ENCODE data around the gene XRCC4. TPM values are rescaled to one million over a fixed set of nuclear protein-coding genes. Genes with fewer than 3 reads are reported as not detected.
"Not testable (repeated sequence)": the region's sequence is repeated elsewhere in the genome, so short reads cannot be mapped to it uniquely, and the experiment has no call there.

Gene XRCC4
- total RNA-seq, 1 experiment from 2014 or later = 17.7 TPM

DNA sequence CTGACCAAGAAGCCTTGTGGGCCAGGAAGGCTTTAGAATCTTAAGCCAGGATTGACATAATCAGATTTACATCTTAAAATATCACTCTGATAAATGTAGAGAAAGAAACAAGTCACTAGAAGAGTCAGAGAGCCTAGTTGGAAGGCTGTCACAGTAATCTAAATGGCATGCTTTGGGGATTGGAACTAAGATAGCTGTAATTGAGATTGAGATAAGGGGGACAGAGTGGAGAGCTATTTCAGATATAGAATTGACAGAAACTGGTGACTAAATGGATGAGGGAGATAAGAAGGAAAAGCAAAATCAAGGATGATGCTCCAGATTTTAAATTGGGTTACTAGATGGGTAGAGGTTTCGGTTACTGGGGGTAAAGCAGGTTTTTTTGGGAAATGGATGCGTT lies 100.5 kb downstream of the XRCC4 start:
- no peak for DNase-seq (ENCODE audit: low read depth)

DNA sequence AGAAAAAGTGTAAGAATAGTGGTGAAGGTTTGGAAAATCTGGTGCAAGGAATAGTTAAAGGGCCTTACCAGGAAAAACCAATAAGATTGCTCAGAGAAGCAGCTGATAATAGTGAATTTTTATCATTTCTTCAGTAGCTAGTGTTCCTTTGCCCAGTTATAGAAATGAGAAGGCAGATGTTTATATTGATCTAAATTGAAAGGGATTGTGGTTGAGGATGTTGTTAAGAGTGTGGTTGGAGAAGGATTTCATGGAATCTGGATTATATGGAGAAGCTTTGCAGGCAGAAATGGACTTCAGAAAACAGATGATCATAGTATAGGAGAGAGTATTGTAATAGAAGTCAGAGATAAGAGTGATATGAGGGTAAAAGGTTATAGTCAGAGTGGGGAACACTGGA lies 102.6 kb downstream of the XRCC4 start:
- no peak for DNase-seq (ENCODE audit: low read depth)

- no peak for DNase-seq (ENCODE audit: low read depth)
Observed at GRCh38 chr5:83184534-83184933, 107.2 kb downstream of the XRCC4 start.

- DNase-seq (ENCODE audit: low read depth) = no peak
Observed at GRCh38 chr5:83192947-83193346, 115.6 kb downstream of the XRCC4 start.

- DNase-seq (ENCODE audit: low read depth) = no peak
Observed at GRCh38 chr5:83197326-83197967, 120.1 kb downstream of the XRCC4 start.

GRCh38 chr5:83199126-83199525 lies 121.8 kb downstream of the XRCC4 start:
- DNase-seq (ENCODE audit: low read depth) = no peak

- DNase-seq (ENCODE audit: low read depth) = no peak
Observed at GRCh38 chr5:83204651-83205050, 127.3 kb downstream of the XRCC4 start.

DNA sequence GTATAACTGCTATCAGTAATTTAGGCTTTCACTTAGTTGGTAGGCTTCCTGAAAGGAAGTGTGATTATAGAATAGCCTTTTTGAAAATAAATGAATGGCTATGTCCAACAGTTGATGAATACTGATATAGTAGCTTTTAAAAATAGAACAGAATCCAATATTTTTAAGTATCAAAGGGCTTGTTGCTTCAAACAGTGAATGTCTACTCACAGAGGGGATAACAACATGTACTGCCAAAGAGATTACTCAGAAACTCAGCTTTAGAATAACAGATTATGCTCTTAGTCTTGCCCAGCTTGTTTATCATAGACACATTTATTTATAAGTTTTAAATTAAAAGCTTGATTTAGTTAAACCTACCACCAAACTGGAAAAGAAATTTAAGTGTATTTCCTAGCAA lies 132.6 kb downstream of the XRCC4 start:
- DNase-seq (ENCODE audit: low read depth) = no peak

- DNase-seq (ENCODE audit: low read depth) = no peak
Observed at GRCh38 chr5:83219077-83219476, 141.7 kb downstream of the XRCC4 start.

GRCh38 chr5:83219495-83219894 lies 142.1 kb downstream of the XRCC4 start:
- no peak for DNase-seq (ENCODE audit: low read depth)

GRCh38 chr5:83220331-83220730 lies 143.0 kb downstream of the XRCC4 start:
- no peak for DNase-seq (ENCODE audit: low read depth)

- no peak for DNase-seq (ENCODE audit: low read depth)
Observed at GRCh38 chr5:83222906-83223305, 145.6 kb downstream of the XRCC4 start.

DNA sequence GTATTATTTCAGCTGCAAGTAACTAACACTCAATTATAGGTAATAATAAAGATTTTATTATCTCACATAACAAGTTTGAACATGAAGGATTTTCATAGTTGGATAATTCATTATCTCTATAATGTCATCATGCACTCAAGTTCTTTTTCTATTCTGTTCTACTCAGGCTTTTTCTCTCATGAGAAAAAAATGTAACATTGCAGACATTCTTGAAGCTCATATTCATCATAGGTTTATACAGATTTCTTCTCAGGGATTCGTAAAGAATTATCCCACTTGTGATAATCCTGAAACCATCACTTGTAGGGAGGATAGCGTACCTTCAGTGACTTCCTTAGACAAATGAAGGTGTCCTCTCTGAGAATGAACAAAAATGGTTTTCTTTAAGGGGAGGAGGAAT lies 150.3 kb downstream of the XRCC4 start:
- DNase-seq (ENCODE audit: low read depth) = no peak

DNA sequence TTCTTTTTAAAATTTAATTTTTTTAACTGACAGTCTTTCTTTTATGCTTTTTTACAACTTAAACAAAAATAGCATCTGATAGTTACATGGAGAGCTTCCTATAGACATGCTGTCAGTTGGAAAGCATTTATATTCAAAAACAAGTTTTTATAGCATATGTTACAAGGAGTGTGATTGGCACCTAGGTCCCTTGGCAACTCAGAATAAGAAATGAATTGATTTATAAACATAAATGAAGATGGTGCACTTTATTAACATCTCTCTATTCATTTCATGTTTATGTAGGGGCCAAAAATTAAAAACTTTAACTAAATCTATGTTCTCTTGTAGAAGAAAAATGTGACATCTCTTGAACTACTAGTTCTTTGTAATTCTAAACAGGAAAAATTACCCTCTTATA lies 153.2 kb downstream of the XRCC4 start:
- no peak for DNase-seq (ENCODE audit: low read depth)

- DNase-seq (ENCODE audit: low read depth) = no peak
Observed at GRCh38 chr5:83244516-83244915, 167.2 kb downstream of the XRCC4 start.

DNA sequence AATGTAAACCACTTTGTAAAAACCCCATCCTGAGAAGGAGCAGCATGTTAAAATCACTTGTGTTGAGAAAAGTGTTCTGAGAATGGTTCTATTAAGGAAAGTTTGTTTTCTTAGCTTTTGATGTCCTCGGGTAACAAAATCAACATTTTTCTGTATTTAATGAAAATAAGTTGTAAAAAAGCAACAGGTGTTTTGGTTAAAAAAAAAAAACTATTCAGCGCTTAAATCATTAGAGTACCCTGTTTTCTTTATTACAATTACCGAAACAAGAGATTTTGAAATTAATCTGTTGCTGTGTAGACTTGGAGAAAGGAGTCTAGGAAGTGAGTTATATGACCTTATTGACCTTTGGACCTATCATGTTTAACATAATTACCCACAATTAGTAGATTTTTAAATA lies 167.7 kb downstream of the XRCC4 start:
- no peak for DNase-seq (ENCODE audit: low read depth)

GRCh38 chr5:83246071-83246470 lies 168.7 kb downstream of the XRCC4 start:
- no peak for DNase-seq (ENCODE audit: low read depth)

DNA sequence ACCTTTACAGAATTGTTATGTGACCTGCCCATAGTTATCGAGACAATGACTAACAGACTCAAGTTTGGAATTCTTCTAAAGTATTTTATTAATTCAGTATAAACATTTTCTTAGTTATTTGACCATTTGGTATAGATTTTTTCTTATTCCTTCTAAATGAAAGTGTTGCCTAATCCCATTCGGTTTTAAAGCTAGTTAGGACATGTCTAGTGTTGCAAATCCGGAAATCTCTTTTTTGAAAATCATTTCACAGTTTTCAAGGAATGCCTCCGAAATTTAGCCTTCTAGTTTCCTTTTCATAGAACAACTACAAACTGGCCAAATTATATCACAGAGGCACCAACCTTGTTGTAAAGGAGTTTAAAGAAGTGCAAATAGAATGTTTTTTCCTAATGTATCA lies 171.8 kb downstream of the XRCC4 start:
- no peak for DNase-seq (ENCODE audit: low read depth)

DNA sequence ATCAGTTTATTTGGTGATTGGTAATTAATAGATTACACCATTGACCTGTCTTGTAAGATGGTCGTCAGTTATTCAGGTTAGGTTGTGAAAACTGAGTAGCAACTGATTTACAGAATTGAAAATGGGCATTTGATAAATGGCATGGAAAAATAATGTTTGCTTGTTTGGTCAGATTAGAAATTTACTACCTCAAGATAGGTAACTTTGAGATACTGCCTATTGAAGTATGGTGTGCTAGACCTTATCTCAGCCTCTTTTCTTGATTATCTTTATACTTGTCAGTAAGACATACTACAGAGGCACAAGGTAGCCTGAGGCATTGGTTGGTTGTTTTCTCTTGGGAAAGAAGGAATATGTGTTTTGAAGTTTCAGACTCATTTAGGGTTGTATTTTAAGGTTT lies 174.5 kb downstream of the XRCC4 start:
- DNase-seq (ENCODE audit: low read depth) = no peak

GRCh38 chr5:83253720-83254119 lies 176.4 kb downstream of the XRCC4 start:
- no peak for DNase-seq (ENCODE audit: low read depth)

DNA sequence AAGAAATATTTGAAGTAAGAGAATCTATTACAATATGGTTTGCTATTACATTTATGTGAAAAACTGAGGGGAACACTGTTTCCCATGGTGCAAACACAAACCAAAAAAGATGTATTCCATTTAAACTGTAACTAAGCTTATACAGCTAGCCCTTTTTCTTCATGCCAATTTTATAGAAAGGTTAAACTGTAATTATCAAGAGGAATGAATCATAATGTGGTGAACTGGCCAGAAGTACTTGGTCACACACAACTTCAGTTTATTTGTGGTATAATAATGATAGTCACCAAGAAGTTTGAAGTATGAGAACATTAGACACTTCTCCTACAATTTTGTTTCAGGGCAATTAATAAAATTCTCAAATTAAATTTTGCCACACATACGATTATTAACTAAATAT lies 177.9 kb downstream of the XRCC4 start:
- peak; percentile 25 for DNase-seq (ENCODE audit: low read depth)

- no peak for DNase-seq (ENCODE audit: low read depth)
Observed at GRCh38 chr5:83256091-83256780, 178.9 kb downstream of the XRCC4 start.

DNA sequence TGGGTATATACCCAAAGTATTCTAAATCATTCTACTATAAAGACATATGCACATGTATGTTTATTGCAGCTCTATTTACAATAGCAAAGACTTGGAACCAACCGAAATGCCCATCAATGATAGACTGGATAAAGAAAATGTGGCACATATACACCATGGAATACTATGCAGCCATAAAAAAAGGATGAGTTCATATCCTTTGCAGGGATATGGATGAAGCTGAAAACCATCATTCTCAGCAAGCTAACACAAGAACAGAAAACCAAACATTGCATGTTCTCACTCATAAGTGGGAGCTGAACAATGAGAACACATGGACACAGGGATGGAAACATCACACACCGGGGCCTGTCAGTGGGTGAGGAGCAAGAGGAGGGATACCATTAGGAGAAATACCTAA lies 180.3 kb downstream of the XRCC4 start:
- not testable (repeated sequence) for DNase-seq (ENCODE audit: low read depth)

Measured in HT1080 (cell line).